Neutrophil (primary cell): Measurements from ENCODE around the gene TUT4.

ENCODE experiments used
- H3K27ac ChIP-seq: fragments of 200-600 bp; sonication (generic); 2 replicates; pipeline ENCODE4 v1.5.1; 2016; ENCODE audit warnings: mild to moderate bottlenecking, moderate library complexity
- H3K27me3 ChIP-seq: fragments of 200-600 bp; sonication (generic); 2 replicates; pipeline ENCODE4 v1.6.0; 2016; ENCODE audit warnings: mild to moderate bottlenecking
- H3K36me3 ChIP-seq: fragments of 200-600 bp; sonication (generic); 2 replicates; pipeline ENCODE4 v1.5.1; 2017
- H3K4me1 ChIP-seq, 2 experiments: fragments of 200-600 bp in 1 of 2; sonication (generic) in 1 of 2; 1 replicate in 1 of 2; 2 replicates in 1 of 2; pipeline versions ENCODE4 v1.5.1 to v1.6.1; 2013 to 2016; ENCODE audit warnings: low read depth in 1 of 2, low read length in 1 of 2, mild to moderate bottlenecking in 1 of 2, moderate library complexity in 1 of 2; ENCODE audit not compliant: control insufficient read depth in 1 of 2, insufficient read depth in 1 of 2
- H3K4me3 ChIP-seq, 2 experiments: fragments of 200-600 bp in 1 of 2; sonication (generic) in 1 of 2; 1 replicate in 1 of 2; 2 replicates in 1 of 2; pipeline ENCODE4 v1.5.1; 2013 to 2016; ENCODE audit warnings: low read depth in 1 of 2, low read length in 1 of 2, mild to moderate bottlenecking in 1 of 2, moderate library complexity in 1 of 2
- H3K9me3 ChIP-seq: fragments of 200-600 bp; sonication (generic); 2 replicates; pipeline ENCODE4 v1.5.1; 2016
- CTCF ChIP-seq: fragments of 200-600 bp; sonication (generic); IDR thresholded peaks from 2 replicates; pipeline ENCODE4 v1.5.1; 2016; ENCODE audit warnings: antibody characterized with exemption

The TUT4 gene

GRCh38 chr1:52423055-52423454 lies 129.8 kb downstream of the TUT4 start:
- Histone ChIP-seq H3K36me3 (peaks cover 80% of the 10 kb centered on the region), H3K4me1 (peaks cover 4 to 9% of the 10 kb centered on the region in 2 experiments), H3K27me3 (no peaks in the 10 kb centered on the region), H3K27ac (no peak overlapping the region), H3K4me3 (no peak overlapping the region), H3K9me3 (no peaks in the 10 kb centered on the region)
- TF ChIP-seq CTCF = no peak

- Histone ChIP-seq H3K9me3 (no peaks in the 10 kb centered on the region), H3K27me3 (no peaks in the 10 kb centered on the region), H3K4me1 (peaks cover 4 to 9% of the 10 kb centered on the region in 2 experiments), H3K36me3 (peaks cover 93% of the 10 kb centered on the region), H3K27ac (no peak overlapping the region), H3K4me3 (no peak overlapping the region)
- TF ChIP-seq CTCF = no peak
Measured at GRCh38 chr1:52420713-52421112, 132.2 kb downstream of the TUT4 start.

GRCh38 chr1:52416811-52417210 lies 136.1 kb downstream of the TUT4 start:
- Histone ChIP-seq H3K36me3 (peaks cover 96% of the 10 kb centered on the region), H3K9me3 (no peaks in the 10 kb centered on the region), H3K27ac (no peak overlapping the region), H3K27me3 (no peaks in the 10 kb centered on the region), H3K4me1 (no peaks in the 10 kb centered on the region), H3K4me3 (no peak overlapping the region)
- no peak for TF ChIP-seq CTCF

GRCh38 chr1:52414942-52415341 lies 137.9 kb downstream of the TUT4 start:
- Histone ChIP-seq H3K27ac (no peak overlapping the region), H3K9me3 (no peaks in the 10 kb centered on the region), H3K27me3 (no peaks in the 10 kb centered on the region), H3K36me3 (peaks cover 93% of the 10 kb centered on the region), H3K4me1 (no peaks in the 10 kb centered on the region), H3K4me3 (no peak overlapping the region)
- no peak for TF ChIP-seq CTCF

- H3K27ac ChIP-seq = no peak overlapping the region
Measured at GRCh38 chr1:52413410-52413989, 139.4 kb downstream of the TUT4 start.

More at GRCh38 chr1:52413410-52413989, 139.4 kb downstream of the TUT4 start:
- Histone ChIP-seq H3K4me3 (no peak overlapping the region), H3K4me1 (no peaks in the 10 kb centered on the region), H3K27me3 (no peaks in the 10 kb centered on the region), H3K9me3 (no peaks in the 10 kb centered on the region), H3K36me3 (peaks cover 94% of the 10 kb centered on the region)
- TF ChIP-seq CTCF = no peak
